ENCODE results near the gene DDX10. TPM values are rescaled to one million over a fixed set of nuclear protein-coding genes. Genes with fewer than 3 reads are reported as not detected.

The DDX10 gene
- total and polyA plus RNA-seq, 9 of the 15 experiments (the other 6 are each of a cell fraction or from before 2014, with no cell fraction given): 33.9 to 94.6 (median 50.7) TPM

- TF ChIP-seq CTCF (IDR thresholded peaks at IDR 0.05 in 2 of 3, conservative IDR thresholded peaks at IDR 0.05 in 1 of 3; ENCODE audit: insufficient read depth in 2 of 3, low read depth in 1 of 3, low read length in 3 of 3): 0 out of 6 replicates have a peak, but pooled peaks of 1 of the 3 experiments have one; percentile 2
Observed at GRCh38 chr11:108970221-108970991, 305.5 kb downstream of the DDX10 start (continued).

DNA sequence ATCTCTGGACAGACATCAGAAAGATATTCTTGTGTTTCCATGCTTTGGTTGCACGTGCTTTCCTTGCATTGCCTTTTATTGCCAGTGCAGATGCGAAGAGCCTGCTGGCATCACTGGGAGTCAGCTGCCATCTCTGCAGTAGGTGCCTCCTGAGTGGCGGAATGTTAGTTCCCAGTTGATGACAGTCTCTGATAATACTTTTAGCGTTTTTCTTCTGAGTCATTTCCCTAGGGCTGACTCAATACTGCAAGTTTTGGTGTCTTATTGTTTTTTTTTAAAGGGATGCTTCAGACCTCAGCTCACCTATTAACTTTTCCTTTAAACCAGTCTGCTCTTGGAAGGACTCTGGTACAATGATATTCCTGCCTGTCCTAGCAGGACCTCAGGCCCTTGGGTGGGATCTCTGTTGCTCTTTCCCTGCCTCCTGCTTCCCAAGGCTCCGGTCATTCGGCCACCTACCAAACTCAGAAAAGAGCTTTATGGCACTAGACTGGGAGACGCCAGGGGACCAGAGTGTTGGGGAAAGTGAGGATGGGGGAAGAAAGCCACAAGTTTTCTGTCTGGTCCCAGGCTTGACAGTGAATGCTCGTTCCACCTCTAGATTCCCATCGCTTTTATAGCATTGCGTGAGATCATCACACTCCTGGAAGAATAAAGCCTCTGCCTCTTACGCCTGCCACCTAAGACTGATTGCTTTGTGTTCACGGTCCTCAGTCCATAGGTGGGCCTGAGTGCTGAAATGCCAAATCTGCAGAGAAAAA, 308.7 kb downstream of the DDX10 start:
- POLR2A ChIA-PET: interaction anchor here (0.6 kb wide), 1 partner anchor 10 kb away, joined by 3 read pairs; no protein-coding TSS in a partner anchor
- no peak for DNase-seq (ENCODE audit: extremely low read depth in 1 of 4, low spot score in 3 of 4)
- ATAC-seq: no peak
- Histone ChIP-seq H3K4me3 (no peak overlapping the region), H3K27me3 (ENCODE audit: control insufficient read depth in 2 of 2, insufficient read depth in 2 of 2, low read length in 2 of 2) (0 out of 5 replicates have a peak, but pooled peaks cover 4 to 6% of the 10 kb centered on the region in 2 experiments), H4K20me1 (replicated peaks; ENCODE audit: control insufficient read depth, insufficient read depth, low read length) (no peaks in the 10 kb centered on the region; the same call in 1 of the 2 replicates), H3K79me2 (ENCODE audit: control insufficient read depth, insufficient read depth, low read length) (no peaks in the 10 kb centered on the region), H3K9me3 (replicated peaks; ENCODE audit: control insufficient read depth, insufficient read depth, low read depth, low read length) (no peaks in the 10 kb centered on the region), H3K9me1 (ENCODE audit: control insufficient read depth, insufficient read depth, low read length) (no peaks in the 10 kb centered on the region), H3K27ac (ENCODE audit: extremely low read depth, low read depth, low read length) (no peak overlapping the region), H2AFZ (ENCODE audit: low read depth, low read length) (no peak overlapping the region), H3K4me2 (ENCODE audit: insufficient read depth, low read length) (no peak overlapping the region), H3K9ac (ENCODE audit: insufficient read depth in 1 of 2, low read depth in 2 of 2, low read length in 2 of 2) (no peak overlapping the region), H3K4me1 (replicated peaks in 1 of 2; ENCODE audit: control insufficient read depth in 2 of 2, insufficient read depth in 2 of 2, low read length in 2 of 2) (no peaks in the 10 kb centered on the region), H3K36me3 (ENCODE audit: control insufficient read depth, insufficient read depth, low read length) (no peaks in the 10 kb centered on the region)
- no TSS peak for BruUV-seq (replicated peaks)
- TF ChIP-seq PTRF (tag; IDR thresholded peaks at IDR 0.05) (no peak), SMAD2 (IDR thresholded peaks at IDR 0.05; ENCODE audit: low read depth, low read length) (no peak), SOX6 (IDR thresholded peaks at IDR 0.05) (peak; percentile 72), FOSL1 (tag; conservative IDR thresholded peaks at IDR 0.05) (peak; percentile 74), ZFPM2 (CRISPR knock-in tag; IDR thresholded peaks at IDR 0.05) (no peak), POU5F1 (IDR thresholded peaks at IDR 0.05; ENCODE audit: borderline replicate concordance, low read depth, low read length, partially characterized antibody) (no peak)
- TF ChIP-seq, protein P1, sequence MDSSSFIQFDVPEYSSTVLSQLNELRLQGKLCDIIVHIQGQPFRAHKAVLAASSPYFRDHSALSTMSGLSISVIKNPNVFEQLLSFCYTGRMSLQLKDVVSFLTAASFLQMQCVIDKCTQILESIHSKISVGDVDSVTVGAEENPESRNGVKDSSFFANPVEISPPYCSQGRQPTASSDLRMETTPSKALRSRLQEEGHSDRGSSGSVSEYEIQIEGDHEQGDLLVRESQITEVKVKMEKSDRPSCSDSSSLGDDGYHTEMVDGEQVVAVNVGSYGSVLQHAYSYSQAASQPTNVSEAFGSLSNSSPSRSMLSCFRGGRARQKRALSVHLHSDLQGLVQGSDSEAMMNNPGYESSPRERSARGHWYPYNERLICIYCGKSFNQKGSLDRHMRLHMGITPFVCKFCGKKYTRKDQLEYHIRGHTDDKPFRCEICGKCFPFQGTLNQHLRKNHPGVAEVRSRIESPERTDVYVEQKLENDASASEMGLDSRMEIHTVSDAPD (CRISPR knock-in tag; IDR thresholded peaks at IDR 0.05): no peak
- TF ChIP-seq, protein P2, sequence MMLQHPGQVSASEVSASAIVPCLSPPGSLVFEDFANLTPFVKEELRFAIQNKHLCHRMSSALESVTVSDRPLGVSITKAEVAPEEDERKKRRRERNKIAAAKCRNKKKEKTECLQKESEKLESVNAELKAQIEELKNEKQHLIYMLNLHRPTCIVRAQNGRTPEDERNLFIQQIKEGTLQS (IDR thresholded peaks at IDR 0.05): peak; percentile 15; the same call in 1 of the 2 replicates
- TF ChIP-seq, protein P2 (CRISPR knock-in tag; conservative IDR thresholded peaks at IDR 0.05): no peak
- TF ChIP-seq, protein P3, sequence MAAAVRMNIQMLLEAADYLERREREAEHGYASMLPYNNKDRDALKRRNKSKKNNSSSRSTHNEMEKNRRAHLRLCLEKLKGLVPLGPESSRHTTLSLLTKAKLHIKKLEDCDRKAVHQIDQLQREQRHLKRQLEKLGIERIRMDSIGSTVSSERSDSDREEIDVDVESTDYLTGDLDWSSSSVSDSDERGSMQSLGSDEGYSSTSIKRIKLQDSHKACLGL (CRISPR knock-in tag; IDR thresholded peaks at IDR 0.05; ENCODE audit: borderline replicate concordance, poor library complexity, severe bottlenecking): no peak
- TF ChIP-seq, protein P4, sequence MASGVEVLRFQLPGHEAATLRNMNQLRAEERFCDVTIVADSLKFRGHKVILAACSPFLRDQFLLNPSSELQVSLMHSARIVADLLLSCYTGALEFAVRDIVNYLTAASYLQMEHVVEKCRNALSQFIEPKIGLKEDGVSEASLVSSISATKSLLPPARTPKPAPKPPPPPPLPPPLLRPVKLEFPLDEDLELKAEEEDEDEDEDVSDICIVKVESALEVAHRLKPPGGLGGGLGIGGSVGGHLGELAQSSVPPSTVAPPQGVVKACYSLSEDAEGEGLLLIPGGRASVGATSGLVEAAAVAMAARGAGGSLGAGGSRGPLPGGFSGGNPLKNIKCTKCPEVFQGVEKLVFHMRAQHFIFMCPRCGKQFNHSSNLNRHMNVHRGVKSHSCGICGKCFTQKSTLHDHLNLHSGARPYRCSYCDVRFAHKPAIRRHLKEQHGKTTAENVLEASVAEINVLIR (CRISPR knock-in tag; IDR thresholded peaks at IDR 0.05): no peak
- in situ Hi-C loops (cut with MboI): no loop called here
- intact Hi-C loops (cut with micrococcal nuclease): no loop called here
- CTCF ChIA-PET (ENCODE audit: low intra/inter-chr PET ratio): no interaction called here
- FAIRE-seq: no peak
- WGBS (ENCODE audit: insufficient coverage, low coverage, missing lambda C conversion rate): 1% methylated on average over 12 of the region's 12 CpGs
